ENCODE measurements around the gene MERTK.
"Not testable (repeated sequence)": the region's sequence is repeated elsewhere in the genome, so short reads cannot be mapped to it uniquely, and the experiment has no call there.

GRCh38 chr2:111850646-111851045, 47.8 kb upstream of the MERTK start:
- peak; percentile 73 for TF ChIP-seq CTCF (conservative IDR thresholded peaks at IDR 0.05)
- not testable (repeated sequence) for TF ChIP-seq ZFX (IDR thresholded peaks at IDR 0.05)

Measured in C4-2B (cell line).